Eye (tissue), 1 donor: ENCODE measurements around the gene NCK2.

ENCODE experiments used
- DNase-seq: peaks from one replicate; pipeline ENCODE4 v3.0.0-alpha.2; 2015

NCK2 gene

DNA sequence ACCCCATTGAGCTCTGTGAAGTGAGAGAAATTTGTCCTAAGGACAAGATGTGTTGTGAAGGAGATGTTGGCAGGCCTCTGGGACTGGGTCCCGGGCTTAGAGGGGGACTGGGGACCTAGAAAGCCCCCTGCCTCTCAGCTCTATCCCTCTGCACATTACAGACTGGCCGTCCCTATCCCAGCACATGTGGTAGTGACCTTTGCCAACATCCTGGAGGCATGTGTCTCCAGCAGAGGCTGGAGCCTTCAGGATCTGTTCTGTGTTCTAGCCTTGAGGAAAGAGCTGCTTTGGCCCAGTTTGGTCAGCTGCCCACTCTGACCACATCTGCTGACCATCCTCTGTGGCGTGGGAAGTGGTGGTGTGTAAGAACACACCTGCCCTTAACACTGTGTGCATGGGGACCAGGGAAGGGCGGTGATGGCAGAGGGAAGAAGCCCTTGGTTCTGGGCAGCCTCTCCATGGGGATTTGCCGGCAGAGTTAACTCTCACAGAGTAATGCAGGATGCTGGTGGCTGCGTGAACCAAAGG lies 33.4 kb downstream of the NCK2 start:
- DNase-seq = no peak

GRCh38 chr2:105779394-105779793 lies 34.7 kb downstream of the NCK2 start:
- DNase-seq = no peak

GRCh38 chr2:105780606-105781005 lies 35.9 kb downstream of the NCK2 start:
- no peak for DNase-seq

- DNase-seq = no peak
These were observed 36.7 kb downstream of the NCK2 start for GRCh38 chr2:105781274-105781978.

- no peak for DNase-seq
These were observed 37.4 kb downstream of the NCK2 start for GRCh38 chr2:105782123-105782522.

DNA sequence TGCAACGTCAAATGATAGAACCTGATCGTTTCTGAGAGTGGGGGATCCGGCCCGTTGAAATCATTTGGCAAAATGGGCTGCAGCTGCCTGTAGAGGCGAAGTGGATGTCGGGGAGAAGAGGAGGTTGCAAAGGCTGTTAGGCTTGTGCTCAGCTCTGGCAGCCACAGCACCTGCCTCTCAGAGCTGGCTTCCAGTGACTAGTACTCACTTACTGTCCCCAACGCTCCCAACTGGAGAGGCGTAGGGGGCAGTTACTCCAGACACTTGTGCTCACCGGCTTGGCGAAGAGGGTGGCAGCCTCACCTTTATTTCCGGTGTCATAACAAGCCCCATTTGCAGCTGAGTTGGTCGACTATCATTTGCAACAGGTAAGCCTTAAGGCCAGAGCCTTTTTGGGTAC lies 37.9 kb downstream of the NCK2 start:
- DNase-seq = no peak

- no peak for DNase-seq
These were observed 38.5 kb downstream of the NCK2 start for GRCh38 chr2:105783151-105783738.

DNA sequence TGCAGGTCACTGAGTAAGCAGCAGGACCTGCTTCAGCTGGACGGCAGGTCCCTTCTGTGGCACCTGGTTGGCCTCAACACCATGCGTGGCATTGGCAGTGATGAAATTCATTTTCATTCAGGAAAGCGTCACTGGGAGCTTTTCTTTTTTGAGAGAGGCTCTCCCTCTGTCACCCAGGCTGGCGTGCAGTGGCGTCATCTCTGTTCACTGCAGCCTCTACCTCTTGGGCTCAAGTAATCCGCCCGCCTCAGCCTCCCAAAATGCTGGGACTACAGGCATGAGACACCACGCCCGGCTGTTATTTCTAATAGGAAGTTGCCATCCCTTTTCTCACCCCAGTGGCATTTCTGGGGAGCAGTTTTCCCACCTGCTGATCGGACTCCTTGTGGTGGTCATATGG lies 39.3 kb downstream of the NCK2 start:
- DNase-seq = no peak

DNA sequence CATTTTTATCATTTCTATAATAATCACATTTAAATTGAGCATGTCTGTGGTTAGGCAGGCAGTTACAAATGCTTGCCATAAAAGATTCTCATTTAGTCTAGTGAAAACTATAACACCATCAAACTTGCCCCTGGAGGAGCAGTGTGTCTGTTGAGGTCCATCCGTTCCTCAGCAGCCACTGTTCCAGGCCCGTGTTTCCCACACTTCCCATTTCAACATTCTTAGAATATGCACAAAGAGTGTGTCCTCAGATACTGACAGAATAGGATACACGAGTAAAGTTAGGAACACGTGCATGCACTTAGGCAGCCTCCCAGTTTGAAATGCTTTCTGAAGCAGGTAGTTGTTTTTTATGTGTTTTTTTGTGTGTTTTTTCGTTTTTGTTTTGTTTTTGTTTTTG lies 39.9 kb downstream of the NCK2 start:
- DNase-seq = no peak

- DNase-seq = no peak
These were observed 40.6 kb downstream of the NCK2 start for GRCh38 chr2:105785095-105785847.

- no peak for DNase-seq
These were observed 41.8 kb downstream of the NCK2 start for GRCh38 chr2:105786231-105787230.

DNA sequence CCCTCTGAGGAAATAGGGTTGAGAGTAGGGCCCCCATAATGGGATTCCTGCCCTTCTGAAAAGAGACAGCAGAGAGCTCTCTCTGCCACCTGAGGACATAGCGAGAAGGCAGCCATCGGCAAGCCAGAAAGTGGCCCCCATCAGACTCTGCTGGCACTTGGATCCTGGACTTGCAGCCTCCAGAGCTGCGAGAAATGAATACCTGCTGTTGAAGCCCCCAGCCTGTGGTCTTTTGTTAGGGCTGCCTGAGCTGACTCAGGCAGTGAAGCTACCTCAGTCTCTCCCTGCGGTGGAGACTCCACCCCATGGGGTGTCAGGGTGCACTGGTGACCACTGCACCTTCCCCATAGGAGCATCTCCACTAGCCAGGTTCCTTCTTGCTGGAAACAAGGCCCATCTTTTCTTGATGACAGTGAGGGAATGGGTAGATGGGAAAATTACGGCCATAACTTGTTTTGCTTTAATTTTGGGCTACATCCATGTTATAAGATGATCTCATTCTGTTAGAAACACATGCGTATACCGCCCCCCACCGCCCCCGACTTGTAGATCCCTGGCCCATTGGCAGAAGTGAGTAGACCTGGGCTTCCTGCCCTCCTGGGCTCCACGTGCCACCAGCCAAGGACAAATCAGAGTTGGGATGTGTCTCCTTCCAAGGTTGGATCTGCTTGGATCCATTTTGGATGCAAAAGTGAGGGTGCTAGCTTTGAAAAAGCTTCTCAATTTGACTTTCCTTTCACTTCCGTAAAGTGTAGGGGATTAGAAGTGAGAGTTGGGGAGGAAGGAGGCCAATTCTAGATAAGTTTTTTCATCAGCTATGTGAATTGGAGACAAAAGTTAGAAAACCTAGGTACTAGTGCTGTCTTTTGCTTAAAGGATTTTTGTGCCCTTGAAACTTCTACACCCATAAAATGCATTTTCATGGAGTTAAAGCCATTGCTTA lies 42.9 kb downstream of the NCK2 start:
- no peak for DNase-seq

- DNase-seq = no peak
These were observed 44.1 kb downstream of the NCK2 start for GRCh38 chr2:105788670-105789290.

- no peak for DNase-seq
These were observed 45.2 kb downstream of the NCK2 start for GRCh38 chr2:105789745-105790460.

DNA sequence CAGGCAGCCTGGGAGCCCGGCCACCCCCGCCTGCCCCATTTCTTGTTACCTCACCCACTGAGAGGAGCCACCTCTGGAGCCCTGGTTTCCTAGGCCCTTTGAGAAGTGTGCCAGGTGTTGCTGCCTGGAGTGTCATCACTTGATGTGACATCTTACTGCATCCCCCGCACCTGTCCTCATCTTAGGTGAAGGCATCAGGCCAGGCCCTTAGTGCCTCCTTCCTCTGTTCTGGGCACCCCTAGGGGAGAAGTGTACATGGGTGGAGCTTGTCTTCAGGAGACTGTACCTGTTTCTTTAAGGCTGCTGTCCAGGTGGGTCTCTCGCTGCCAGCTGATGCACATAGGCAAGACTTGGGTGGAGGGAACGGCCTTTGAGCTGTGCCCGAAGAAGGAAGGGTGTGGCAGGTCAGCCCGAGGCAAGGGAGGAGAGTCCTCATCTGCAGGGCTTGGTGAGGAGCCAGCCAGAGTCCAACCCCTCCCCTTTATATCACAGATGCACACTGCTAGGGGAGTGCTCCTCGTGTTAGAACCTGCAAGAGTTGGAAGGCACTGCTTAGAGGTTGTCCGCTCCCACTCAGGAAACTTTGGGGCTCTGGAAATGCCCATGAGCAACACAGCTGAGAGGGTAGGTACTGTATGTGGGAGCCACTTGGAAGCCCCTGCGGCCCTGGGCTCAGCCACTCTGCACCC lies 45.9 kb downstream of the NCK2 start:
- DNase-seq = no peak

- DNase-seq = no peak
These were observed 46.5 kb downstream of the NCK2 start for GRCh38 chr2:105791229-105791628.

DNA sequence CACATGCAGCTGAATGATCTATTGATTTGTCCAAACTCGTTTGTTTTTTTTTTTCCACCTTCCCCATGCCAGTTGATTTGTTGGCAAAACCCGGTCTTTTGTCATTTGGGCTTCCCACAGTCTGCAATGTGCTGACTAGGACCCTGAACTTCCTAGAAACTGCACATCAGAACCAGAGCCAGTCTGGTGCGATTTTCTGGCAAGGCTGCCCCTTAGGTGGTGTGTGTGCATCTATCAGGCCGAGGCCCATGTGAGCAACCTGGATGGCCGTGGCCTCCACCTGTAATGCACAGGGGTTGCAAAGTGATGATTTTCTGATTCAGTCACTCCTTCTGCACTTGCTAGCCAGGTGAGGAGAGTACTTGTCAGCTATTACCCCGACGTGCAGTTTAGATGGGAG lies 47.8 kb downstream of the NCK2 start:
- no peak for DNase-seq

DNA sequence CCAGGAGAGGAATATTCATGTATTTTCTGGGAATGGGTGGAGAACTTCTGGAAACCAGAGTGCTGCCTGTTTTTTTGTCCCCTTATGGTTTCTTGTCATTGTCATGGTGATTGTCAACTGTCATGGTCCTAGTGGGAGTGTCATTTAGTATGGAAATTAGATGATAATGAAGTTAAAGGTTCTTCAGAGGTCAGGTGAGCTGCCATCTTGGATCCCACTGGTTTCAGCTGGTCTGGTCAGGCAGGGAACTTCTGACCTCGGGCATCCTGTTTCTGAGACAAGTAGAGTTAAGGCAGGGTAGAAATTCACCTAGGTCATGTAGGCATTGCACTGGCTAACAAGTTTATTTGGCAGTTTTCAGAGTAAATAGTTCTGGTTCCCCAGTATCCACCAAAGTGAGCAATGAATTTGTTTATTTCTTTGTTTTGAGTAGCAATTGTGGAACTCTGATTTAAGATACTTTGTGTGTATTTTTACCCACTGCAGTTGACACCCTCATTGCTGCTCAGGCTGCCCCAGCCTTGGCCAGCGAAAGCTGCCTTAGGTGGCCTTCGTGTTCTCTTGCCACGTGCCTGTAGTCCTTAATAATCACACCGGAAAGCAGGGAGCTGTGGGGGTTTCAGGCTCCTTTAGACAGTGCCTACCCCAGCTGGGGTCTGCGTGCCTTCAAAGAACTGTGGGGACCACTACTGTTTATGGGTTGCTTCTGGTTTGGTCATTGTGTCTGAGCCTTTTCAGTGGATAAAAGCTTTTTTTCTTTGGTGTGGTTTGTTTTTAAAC lies 48.7 kb downstream of the NCK2 start:
- no peak for DNase-seq
